SU-DHL-6 (cell line): ENCODE data around the gene SLTM.

Experiments used
- CTCF ChIP-seq: fragments of 200-600 bp; sonication (generic); IDR thresholded peaks from one replicate; pipeline ENCODE4 v1.5.1; 2017; ENCODE audit warnings: antibody characterized with exemption, mild to moderate bottlenecking, low read length, moderate library complexity; ENCODE audit not compliant: insufficient read depth, poor library complexity, severe bottlenecking
- EZH2phosphoT487 ChIP-seq: fragments of 200-600 bp; sonication (generic), shearing (Covaris generic); conservative IDR thresholded peaks from 2 replicates; pipeline ENCODE4 v1.6.1; 2018; ENCODE audit warnings: mild to moderate bottlenecking, antibody characterized with exemption, low read length, moderate library complexity, mixed read lengths

GRCh38 chr15:58962662-58963565, 29.4 kb upstream of the SLTM start:
- no peak for TF ChIP-seq CTCF
- no peak for TF ChIP-seq EZH2phosphoT487
